ENCODE results near the gene SLC6A1.
A peak's percentile ranks its signal among the peaks of the same experiment; 100 is the strongest.
"Not testable (repeated sequence)": the region's sequence is repeated elsewhere in the genome, so short reads cannot be mapped to it uniquely, and the experiment has no call there.

SLC6A1 gene

DNA sequence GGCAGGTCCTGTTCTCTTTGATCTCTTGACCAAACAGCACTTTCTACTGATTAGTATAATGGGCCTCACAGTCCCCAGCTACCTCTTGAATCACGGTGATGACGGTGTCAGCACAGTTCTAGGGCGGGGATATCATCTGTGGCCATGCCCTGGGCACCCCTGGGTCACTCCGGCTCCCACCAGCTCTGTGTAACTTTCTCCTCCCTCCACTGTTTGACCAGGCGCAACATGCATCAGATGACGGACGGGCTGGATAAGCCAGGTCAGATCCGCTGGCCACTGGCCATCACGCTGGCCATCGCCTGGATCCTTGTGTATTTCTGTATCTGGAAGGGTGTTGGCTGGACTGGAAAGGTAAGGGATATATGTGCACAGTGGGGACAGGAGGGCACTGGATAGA lies 29.6 kb downstream of the SLC6A1 start:
- no peak for DNase-seq

DNA sequence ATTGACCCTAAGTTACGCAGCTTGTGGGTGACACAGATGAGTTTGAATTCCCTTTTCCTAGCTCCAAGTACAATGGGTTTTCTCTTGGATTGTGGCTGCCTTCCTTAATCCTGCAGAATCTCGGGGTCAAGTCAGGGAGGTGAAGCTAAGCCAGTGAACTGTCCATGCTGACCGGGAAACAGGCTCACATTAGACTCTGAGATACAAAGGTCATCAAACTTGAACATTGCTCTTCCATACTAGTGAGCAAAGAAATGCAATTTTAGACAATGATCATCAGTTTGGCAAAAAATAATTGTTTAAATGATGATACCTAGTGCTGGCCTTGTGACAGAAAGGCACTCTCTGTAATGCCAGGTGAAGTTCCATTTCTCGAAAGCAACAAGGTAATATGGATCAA lies 31.6 kb downstream of the SLC6A1 start:
- no peak for DNase-seq

DNA sequence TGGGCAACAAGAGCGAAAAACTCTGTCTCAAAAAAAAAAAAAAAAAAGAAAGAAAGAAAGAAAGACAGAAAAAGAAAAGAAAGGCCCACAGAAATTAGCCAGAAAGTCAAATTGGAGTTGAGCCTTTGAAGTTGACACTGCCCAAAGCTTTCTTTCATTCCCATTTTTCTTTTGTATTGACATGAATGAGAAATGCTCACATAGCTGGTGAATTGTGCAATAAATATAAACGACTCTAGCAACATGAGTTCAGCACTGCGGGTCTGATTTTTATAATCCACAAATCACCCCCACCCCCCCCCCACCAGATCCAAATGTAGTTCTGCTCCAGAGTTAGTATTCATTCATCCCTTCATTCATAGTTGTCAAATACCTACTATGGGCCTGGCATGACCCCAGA lies 37.4 kb downstream of the SLC6A1 start:
- no peak for DNase-seq

DNA sequence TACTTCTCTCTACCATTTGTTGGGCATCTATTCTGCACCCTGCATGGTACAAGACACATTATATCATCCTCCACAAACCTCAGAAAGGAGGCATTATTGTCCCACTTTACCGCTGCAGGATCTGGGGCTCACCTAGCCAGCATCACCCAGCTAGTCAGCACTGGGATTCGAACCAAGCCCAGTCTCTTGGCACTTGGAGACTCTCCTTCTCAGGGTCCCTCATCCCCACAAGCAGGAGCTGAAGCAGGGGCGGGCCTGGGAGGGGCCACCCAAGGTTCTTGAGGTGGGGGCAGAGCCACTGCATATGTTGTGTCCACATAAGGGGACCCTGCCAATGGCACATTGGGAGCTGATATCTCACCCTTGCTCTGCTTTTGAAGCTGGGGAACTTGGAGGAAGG lies 41.3 kb downstream of the SLC6A1 start:
- DNase-seq = no peak

DNA sequence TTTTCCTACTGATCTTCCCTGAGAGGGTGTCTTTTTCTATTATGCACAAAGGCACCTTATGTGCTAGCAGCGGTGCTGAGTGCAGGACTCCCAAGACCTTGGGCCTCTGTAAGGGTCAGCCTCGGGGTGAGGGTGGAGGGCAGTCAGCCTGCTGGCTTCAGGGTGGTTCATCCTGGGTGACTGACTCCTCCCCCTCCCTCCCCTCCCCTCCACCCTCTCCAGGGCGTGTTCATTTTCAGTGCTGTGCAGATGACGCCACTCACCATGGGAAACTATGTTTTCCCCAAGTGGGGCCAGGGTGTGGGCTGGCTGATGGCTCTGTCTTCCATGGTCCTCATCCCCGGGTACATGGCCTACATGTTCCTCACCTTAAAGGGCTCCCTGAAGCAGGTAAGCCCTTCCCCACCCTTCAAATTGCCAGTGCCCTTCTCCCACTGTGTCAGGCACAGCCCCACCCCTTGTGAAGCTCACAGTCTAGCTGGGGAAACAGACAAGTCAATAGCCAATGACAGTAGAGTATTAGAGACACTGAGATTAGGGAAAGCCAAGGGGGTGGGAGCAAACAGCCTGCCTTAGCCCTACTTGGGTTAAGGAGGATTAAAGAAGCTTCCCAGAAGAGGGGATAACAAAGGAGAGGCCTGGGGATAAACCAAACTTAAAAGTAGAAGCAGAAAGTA lies 41.9 kb downstream of the SLC6A1 start:
- DNase-seq = no peak

DNA sequence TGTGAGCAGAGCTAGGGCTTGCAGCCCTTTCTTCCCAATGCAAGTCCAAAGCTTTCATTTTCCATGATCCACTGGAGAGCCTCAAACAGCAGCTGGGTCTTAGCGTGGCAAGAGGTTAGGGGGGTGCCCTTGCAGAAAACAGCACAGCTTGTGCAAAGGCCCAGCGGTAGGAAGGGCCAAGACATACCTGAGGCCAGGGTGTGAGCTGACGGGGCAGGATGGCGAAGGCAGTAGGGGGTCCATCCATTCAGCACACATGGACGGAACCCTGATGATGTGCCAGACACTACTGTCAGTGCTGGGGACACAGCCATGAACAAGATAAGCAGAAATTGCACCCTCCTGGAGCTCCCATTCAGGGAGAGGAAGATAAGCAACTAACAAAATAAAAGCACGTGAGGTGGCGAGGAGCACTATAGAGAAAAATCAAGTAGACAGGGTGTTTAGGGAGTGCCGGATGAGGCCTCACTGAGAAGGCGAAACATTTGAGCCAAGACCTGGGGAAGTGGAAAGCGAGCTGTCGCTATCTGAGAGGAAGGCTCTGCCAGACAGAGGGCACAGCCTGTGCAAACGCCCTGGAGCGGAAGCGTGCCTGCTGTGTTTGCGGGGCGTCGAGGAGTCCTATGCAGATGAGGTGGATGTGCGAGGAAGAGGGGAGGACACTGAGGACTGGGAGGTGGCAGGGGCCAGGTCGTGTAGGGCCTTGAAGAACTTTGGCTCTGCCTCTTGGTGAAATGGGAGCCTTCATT lies 43.4 kb downstream of the SLC6A1 start:
- no peak for DNase-seq

DNA sequence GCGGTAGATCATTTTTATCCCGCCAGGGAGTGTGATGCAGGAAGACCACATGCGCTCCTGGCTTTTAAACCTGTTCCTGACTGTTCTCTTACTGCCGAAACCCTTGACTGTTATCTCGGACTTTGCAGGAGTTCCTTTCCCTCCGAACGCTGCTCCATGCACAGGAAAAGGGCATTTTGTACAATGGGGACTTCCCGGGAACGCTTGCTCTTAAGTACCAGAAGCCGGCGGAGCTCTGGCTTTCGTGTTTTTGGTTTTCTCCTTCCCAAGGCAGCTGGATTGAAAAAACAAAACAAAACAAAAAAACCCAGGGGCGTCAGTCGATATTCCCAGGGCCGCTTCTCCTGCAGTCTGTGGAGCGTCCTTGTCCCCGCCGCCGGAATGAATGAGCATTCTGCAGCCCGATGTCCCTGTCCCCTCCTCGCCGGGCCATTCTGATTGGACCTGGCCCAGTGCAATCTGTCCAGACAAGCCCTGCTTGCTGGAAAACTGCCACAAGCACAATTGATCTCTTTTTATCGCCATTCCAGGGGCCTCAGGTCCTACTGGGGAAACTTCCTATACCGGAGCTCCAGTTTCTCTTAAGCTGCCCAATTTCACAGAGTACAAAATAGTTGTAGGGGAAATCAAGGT lies 44.8 kb downstream of the SLC6A1 start:
- no peak for DNase-seq

DNA sequence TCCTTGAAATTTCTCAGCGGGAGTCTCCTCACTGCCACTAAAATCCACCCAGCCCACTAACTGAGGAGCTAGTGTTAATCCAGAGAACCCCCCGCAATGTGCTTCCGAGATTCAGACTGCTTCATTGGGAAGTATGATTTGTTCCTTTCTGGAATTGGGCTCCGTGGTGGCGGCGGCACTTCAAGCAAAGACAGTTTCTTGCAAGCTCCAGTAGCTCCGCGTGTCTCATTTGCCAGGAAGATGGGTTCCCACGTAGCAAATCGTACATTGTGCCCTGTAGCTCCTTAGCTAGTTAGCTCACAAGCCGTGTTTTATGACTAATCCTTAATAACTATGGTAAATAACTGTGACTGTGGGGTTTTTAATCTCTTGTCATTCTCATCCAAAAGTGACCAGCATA lies 45.4 kb downstream of the SLC6A1 start:
- no peak for DNase-seq

DNA sequence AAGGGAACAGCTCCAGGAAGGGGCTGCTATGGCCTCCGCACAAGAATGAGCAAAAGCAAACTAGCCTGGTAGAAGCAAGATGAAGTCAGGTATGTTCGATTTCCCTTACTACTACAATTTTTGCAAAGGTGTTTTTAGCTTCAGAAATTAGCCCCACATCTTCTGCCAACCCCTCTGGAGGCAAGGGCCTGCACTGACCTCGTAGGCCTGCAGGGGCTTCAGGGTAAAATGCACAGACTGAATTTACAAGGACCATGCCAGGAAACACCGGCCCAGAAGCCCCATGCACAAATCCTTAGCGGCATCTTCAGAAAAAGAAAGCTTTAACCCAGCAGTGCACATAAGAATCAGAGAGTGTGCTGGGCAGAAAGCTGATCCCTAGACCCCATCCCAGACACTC lies 53.0 kb downstream of the SLC6A1 start:
- no peak for DNase-seq

DNA sequence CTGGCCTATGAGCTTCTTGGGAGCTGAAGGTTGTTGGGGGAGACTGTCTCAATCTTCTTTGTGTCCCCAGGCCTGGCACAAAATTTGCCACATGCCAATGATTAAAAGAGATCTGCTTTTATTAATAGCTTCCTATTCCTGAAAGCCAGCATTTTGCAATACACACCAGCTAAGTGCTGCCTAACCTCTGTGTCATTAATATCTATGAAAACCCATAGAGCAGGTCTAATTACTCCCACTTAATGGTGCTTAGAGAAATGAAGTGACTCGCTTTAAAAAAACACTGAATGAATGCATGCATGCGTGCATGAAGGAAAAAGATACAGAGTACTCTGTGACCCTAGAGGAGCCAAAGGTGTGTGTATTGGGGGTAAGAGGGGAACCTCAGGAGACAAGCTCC lies 55.0 kb downstream of the SLC6A1 start:
- DNase-seq = no peak

DNA sequence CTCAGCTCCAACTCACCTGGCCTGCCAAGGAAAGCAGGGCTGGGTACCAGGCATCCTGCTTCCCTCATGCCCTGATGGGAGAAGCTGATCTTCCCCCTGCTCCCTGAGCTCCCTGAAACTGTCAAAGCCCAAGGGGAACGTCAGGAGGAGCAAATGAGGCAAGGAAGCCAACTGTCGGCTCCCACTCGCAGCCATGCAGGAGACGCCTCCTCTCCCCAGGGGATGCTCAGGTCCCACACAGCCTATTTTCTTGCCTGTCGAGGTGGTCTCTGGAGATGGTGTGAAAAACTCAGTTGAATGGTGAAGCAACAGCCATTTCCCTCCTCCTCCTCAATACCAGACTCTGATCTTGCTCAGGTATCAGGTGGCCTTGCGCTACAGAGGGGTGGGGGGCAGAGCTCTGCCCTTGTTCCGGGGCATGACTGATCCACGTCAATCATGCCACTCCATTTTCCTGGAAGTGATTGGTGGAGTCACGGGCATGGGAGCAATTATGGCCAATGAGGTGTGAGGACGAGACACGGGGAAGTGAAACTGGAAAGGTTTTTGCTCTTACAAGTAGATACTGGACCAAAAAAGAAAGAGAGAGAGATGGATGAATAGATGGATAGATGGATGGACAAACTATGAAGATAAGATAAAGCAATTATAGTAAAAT lies 58.2 kb downstream of the SLC6A1 start:
- no peak for DNase-seq

DNA sequence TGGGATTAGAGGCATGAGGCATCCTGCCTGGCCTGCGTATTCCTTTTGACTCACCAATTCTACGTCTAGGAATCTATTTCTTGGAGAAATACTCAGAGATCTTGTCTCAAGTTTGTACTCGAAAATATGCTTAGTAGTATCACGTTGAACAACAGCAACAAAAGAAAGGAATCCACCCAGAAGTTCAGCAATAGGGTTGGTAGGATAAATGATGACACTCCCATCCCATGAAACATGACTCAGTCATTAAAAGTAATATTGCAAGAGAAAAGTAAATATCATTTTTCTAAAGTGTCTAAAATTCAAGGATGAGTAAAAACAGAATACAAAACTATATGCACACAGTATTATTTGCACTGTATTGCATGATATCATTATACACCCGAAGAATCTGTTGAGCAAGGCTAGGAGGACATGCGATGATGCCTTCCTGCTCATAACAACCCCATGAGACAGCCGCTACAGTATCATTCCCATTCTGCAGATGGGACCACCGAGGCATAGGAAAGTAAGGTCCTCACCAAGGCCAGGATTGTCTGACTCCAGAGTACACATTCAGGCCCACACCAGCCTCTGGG lies 61.5 kb downstream of the SLC6A1 start:
- DNase-seq = no peak

DNA sequence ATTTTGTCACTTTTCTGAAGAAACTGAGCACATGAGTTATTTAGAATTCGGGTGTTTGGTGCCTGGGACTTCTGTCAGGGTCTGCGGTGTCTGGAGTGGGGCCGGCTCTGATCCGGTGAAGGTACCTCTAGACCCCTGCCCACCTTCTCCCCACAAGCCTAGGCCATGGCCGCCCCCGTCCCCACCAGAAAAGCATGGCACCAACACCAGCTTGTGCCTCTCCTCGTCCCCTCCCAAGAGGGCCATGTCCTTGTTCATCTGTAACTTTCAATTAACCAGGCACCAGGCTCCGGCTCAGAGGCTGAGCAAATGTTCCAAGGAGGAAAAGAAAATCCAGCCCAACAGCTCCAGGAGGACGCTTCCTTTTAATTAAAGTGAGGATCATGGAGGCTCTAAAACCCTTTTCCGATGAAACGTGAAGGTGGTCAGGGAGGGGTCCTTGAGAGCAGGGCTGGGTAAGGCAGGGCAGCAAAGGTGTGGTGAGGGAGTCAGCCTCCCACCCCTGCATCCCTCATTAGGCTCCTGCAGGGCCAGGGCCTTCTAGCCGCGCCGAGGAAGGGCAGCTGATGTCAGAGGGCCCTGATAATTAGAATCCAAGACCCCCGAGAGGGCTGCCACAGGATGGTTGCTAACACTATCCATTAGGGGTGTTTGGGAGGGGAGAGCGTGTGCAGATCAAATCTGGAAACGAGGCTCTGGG lies 62.3 kb downstream of the SLC6A1 start:
- DNase-seq = no peak

DNA sequence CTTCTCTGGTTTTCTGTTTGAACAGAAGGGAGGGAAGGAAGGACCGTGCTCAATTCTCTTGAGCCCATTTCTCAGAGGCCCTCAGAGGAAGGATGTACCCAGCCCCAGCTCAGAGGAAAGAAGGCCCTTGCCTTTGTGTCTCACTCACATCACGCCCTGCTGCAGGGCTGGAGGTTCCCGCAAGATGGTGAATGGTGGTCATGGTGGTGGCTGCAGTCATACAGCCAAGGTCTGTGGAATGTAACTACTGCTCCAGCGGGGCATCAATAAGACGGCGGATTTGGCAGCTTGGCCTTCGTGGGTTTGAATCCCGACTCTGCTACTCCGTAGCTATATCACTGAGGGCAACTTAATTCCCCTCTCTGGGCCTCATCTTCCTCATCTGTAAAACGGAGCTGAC lies 62.9 kb downstream of the SLC6A1 start:
- no peak for DNase-seq

DNA sequence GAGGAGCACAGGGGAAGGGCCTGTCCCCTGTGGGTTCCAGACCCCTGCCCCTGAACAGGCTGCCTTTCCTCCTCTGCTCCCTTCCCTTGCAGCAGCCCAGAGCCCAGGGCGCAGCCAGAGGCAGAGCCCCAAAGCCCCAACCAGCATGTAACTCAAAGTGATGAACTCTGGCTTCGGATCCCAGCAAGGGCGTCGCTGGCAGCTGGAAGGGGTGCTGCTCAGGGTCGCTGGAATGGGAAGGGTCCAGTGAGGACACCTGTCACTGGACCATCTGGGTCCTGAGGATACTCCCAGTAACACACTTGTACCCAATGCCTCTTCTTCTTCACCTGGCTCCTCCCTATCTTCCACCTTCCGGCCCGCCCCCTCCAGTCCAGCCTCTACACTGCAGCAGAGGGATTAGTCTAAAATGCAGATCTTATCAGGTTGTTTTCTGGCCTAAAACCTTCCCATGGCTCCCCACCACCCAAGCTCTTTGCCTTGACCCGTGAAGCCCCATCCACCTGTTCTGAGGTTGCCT lies 64.0 kb downstream of the SLC6A1 start:
- DNase-seq = no peak

DNA sequence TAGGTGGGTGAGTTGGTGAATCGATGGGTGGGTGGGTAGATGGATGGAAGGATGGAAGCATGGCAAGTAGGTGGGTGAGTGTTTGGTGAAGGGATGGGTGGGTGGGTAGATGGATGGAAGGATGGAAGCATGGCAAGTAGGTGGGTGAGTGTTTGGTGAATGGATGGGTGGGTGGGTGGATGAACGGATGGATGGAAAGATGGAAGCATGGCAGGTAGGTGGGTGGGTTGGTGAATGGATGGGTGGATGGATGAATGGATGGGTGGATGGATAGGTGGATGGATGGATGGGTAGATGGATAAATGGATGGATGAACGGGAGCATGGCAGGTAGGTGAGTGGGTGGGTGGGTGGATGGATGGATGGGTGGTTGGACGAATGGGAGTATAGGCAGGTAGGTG lies 65.1 kb downstream of the SLC6A1 start:
- no peak for DNase-seq

DNA sequence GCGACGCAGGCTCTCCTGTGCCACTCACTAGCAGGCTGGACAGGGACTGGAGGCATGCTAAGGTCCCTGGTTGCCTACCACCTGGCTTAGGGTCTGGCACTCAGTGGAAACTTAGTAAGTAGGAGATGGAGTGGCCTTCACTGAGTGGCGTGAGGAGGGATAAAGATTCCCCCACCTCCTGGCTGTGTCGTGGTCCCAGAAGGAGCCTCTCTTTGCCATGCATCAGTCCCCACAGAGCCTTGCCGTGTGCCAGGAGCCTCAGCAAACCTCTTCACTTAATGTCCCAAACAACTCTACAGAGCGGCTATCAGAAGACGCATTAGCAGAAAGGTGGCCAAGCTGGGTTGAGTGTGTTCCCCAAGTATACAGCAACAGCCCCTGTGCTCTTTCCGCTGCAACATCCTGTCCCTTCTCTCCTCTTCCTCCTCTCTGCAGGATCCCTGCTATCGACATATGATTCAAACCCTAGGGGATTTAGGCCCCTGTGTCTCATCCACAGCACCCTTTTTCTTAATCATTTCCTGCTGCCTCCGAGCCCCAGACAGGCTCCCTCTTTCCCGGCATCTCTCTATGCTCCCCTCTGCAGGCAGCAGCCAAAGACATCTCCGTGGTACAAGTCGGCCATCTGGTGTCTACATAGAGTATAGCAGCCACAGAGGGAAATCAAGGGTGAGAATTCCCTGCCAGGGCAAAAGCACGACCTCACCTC lies 66.7 kb downstream of the SLC6A1 start:
- DNase-seq = peak; percentile 27

DNA sequence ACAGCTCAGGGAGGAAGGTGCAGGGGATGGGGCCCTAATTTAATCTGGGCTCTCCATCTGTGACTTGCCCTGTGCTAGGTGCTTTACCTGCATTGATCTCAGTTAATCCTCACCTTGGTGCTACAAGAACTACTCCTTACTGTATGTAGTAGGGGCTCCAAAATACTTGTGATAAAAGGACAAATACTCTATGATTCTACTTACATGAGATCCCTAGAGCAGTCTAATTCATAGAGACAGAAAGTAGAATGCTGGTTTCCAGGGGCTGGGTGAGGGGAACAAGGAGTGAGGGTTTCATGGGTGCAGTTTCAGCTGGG lies 67.2 kb downstream of the SLC6A1 start:
- DNase-seq = no peak

DNA sequence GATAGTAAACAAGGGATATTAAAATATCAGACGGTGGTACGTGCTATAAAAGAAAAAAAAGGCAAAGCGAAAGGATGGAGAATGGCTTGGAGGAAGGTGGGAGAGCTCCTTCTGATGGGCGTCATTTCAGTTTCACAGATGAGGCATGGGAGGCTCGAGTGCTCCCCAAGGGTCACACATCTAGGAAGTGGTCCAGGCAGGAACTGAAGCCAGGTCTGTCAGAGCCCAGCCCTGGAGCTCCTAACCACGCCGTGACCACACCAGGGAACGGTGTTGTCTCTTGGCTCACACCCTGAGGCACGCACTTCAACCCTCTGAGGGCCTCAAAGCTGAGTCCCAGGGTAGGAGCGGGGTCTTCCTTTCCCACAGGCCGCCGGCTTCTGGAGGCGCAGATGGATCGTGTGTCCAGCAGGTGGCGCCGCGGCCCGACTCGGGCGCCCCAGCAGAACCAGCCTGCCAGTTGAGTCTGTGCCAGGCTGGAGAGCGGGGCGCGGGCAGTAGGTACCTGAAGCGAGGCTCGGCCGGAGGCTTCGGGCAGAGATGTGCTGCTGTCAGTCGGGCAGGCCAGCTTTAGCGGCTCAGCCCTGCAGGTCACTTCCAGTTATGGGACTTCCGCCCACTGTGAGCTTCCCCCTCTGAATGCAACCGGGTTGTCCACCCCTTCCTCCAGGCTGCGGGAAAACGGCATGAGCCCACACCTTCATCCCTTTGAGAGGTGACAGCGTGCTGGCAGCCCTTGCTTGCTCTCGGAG lies 68.1 kb downstream of the SLC6A1 start:
- DNase-seq = peak; percentile 20

DNA sequence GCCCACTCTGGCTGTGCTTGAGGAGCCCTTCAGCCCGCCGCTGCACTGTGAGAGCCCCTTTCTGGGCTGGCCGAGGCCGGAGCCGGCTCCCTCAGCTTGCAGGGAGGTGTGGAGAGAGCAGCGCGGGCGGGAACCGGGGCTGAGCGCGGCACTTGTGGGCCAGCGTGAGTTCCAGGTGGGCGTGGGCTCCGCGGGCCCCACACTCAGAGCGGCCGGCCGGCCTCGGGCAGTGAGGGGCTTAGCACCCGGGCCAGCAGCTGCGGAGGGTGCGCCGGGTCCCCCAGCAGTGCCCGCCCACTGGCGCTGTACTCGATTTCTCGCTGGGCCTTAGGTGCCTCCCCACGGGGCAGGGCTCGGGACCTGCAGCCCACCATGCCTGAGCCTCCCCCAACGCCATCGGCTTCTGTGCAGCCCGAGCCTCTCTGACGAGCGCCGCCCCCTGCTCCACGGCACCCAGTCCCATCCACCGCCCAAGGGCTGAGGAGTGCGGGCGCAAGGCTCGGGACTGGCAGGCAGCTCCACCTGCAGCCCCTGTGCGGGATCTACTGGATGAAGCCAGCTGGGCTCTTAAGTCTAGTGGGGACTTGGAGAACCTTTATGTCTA lies 68.8 kb downstream of the SLC6A1 start:
- DNase-seq = not testable (repeated sequence)

DNA sequence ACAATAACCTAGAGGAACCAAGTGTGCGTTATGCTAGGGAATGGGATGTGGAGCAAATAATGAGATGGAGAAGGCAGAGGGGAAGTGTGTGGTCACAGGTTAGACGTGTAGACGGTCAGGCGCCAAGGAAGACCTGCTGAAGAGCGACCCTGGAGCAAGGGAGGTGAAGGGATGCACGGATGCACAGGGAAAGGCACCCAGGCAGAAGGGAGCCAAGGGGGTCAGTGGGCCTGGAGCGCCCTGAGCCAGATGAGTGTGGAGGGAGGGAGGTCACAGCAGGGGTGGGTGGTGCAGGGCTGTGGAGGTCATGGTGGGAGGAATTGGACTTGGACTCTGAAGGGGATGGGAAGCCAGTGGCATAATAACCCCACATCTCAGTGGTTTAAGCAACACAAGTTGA lies 70.2 kb downstream of the SLC6A1 start:
- DNase-seq = no peak
